Gastrocnemius medialis (tissue), 4 donors: Measurements from ENCODE around the gene LRG1. TPM values are rescaled to one million over a fixed set of nuclear protein-coding genes. Genes with fewer than 3 reads are reported as not detected.

ENCODE experiments used
- ATAC-seq, 2 donors: fragments of 150-250 bp; one replicate each; pipeline ENCODE4 v1.9.1; 2016
- DNase-seq, 2 donors: peaks; one replicate each; pipeline ENCODE4 v3.0.0-alpha.2; 2019
- H3K27ac ChIP-seq, 4 donors: fragments of 200-600 bp; sonication (generic); 1 replicate in 1 of 4; 2 replicates in 3 of 4; pipeline ENCODE4 v1.5.1; 2016 to 2018; ENCODE audit warnings: mild to moderate bottlenecking in 2 of 4, moderate library complexity in 1 of 4
- H3K27me3 ChIP-seq, 3 donors: fragments of 200-600 bp; sonication (generic) in 2 of 3; 1 replicate in 1 of 3; 2 replicates in 2 of 3; pipeline versions ENCODE4 v1.5.1 to v1.6.0; 2016 to 2019; ENCODE audit warnings: mild to moderate bottlenecking in 1 of 3, moderate library complexity in 1 of 3
- H3K36me3 ChIP-seq, 2 donors: fragments of 200-600 bp; sonication (generic) in 1 of 2; one replicate each; pipeline ENCODE4 v1.5.1; 2017 to 2018
- H3K4me1 ChIP-seq, 2 donors: fragments of 200-600 bp; sonication (generic) in 1 of 2; one replicate each; pipeline ENCODE4 v1.5.1; 2016 to 2017; ENCODE audit warnings: mild to moderate bottlenecking in 2 of 2
- H3K4me3 ChIP-seq, 4 donors: fragments of 200-600 bp; sonication (generic) in 3 of 4; 1 replicate in 1 of 4; 2 replicates in 3 of 4; pipeline ENCODE4 v1.5.1; 2016 to 2019; ENCODE audit warnings: mild to moderate bottlenecking in 2 of 4
- H3K9me3 ChIP-seq, 3 donors: fragments of 200-600 bp; sonication (generic) in 2 of 3; 1 replicate in 1 of 3; 2 replicates in 2 of 3; pipeline ENCODE4 v1.5.1; 2016 to 2019
- CTCF ChIP-seq, 5 experiments: fragments of 450-650 bp in 3 of 5; fragments of 200-600 bp in 2 of 5; sonication (generic) in 2 of 5; IDR thresholded peaks in 4 of 5; conservative IDR thresholded peaks in 1 of 5; 1 replicate in 4 of 5; 2 replicates in 1 of 5; pipeline ENCODE4 v1.5.1; 2016 to 2019; ENCODE audit warnings: antibody characterized with exemption in 5 of 5, mild to moderate bottlenecking in 3 of 5, moderate library complexity in 3 of 5
- POLR2A ChIP-seq, 2 donors: fragments of 450-650 bp; IDR thresholded peaks; one replicate each; pipeline ENCODE4 v1.6.1; 2017; ENCODE audit warnings: antibody characterized with exemption in 2 of 2, mild to moderate bottlenecking in 2 of 2, moderate library complexity in 2 of 2
- in situ Hi-C, 4 donors: fragments of 200-750 bp; cut with MboI; loops; one replicate each; pipeline versions ENCODE4 v1.15.0 to v1.8.0; 2017; ENCODE audit warnings: low sequenced_read_pairs in 4 of 4
- intact Hi-C: fragments of 100-400 bp; cut with DNase I; formaldehyde crosslinking; loops from one replicate; pipeline ENCODE4 v1.15.1; 2023; ENCODE audit warnings: low total_unique reads
- total RNA-seq, 4 donors: library from RNA; depleted of rRNA; stranded (reverse); fragments of >200 nt; gene quantifications; one replicate each; pipeline versions ENCODE4 v1.1.0 to v1.2.3, GENCODE V29; 2016

LRG1 gene
- total RNA-seq, 4 donors from 2014 or later: 0.15 to 2.7 (median 0.98) TPM; not detected in 1

- TF ChIP-seq POLR2A (IDR thresholded peaks at IDR 0.05) (no peak), CTCF (IDR thresholded peaks at IDR 0.05 in 4 of 5, conservative IDR thresholded peaks at IDR 0.05 in 1 of 5) (no peak)
- no peak overlapping the region for H3K4me3 ChIP-seq
- H3K27me3 ChIP-seq: no peaks in the 10 kb centered on the region
- H3K27ac ChIP-seq: no peak overlapping the region
- no peaks in the 10 kb centered on the region for H3K4me1 ChIP-seq
- no peak for DNase-seq
- no peak for ATAC-seq
- H3K36me3 ChIP-seq: peaks cover 0 to 62% of the 10 kb centered on the region in 2 donors
- no peaks in the 10 kb centered on the region for H3K9me3 ChIP-seq
- in situ Hi-C loops: no loop called here
- intact Hi-C loops: no loop called here
These were observed 47.3 kb downstream of the LRG1 start for GRCh38 chr19:4492337-4493103.

GRCh38 chr19:4491446-4491845, 48.4 kb downstream of the LRG1 start:
- Histone ChIP-seq H3K36me3 (peaks cover 0 to 54% of the 10 kb centered on the region in 2 donors), H3K27me3 (no peaks in the 10 kb centered on the region), H3K4me3 (no peak overlapping the region), H3K9me3 (no peaks in the 10 kb centered on the region), H3K4me1 (no peaks in the 10 kb centered on the region), H3K27ac (no peak overlapping the region)
- intact Hi-C loops: no loop called here
- ATAC-seq: no peak
- TF ChIP-seq CTCF (IDR thresholded peaks at IDR 0.05 in 4 of 5, conservative IDR thresholded peaks at IDR 0.05 in 1 of 5): no peak
- no peak for TF ChIP-seq POLR2A (IDR thresholded peaks at IDR 0.05)
- DNase-seq: no peak
- in situ Hi-C loops: no loop called here

DNA sequence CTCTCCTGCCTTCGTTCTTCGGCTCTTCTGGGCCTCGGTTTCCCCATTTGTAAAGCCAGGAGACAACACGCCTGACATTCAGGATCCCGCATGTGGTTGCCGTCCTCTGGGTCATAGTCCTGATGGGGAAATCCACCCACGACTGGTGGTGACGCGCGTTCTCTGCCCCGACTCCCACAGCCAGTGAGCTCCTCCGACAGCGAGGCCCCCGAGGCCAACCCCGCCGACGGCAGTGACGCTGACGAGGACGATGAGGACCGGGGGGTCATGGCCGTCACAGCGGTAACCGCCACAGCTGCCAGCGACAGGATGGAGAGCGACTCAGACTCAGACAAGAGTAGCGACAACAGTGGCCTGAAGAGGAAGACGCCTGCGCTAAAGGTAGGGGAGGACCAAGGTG, 51.3 kb downstream of the LRG1 start:
- TF ChIP-seq CTCF (IDR thresholded peaks at IDR 0.05 in 4 of 5, conservative IDR thresholded peaks at IDR 0.05 in 1 of 5) (no peak), POLR2A (IDR thresholded peaks at IDR 0.05) (no peak)
- no peaks in the 10 kb centered on the region for H3K4me1 ChIP-seq
- peaks cover 0 to 36% of the 10 kb centered on the region in 2 donors for H3K36me3 ChIP-seq
- intact Hi-C loops: no loop called here
- H3K4me3 ChIP-seq: no peak overlapping the region
- no peaks in the 10 kb centered on the region for H3K9me3 ChIP-seq
- H3K27ac ChIP-seq: no peak overlapping the region
- no peaks in the 10 kb centered on the region for H3K27me3 ChIP-seq
- in situ Hi-C loops: no loop called here
- DNase-seq: no peak
- no peak for ATAC-seq

DNA sequence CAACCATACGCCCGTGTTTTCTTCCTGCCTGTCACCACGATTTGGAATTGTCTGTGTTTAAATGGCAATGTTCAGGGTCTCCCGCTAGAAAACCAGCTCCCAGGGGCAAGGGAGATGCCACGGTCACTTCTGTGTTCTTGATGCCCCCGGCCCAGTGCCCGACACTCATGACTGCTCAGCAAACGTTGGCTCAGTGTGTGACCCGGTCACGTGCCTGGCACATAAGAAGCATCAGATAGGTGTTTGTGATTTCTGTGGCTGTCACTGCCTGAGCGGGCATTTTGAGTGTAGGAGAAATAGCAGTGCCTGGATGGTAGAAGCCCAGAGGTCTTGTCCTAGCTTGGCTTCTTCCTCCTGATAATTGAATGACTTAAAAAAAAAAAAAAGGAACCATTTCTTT, 52.3 kb downstream of the LRG1 start:
- intact Hi-C loops: no loop called here
- no peak overlapping the region for H3K4me3 ChIP-seq
- DNase-seq (no peak), ATAC-seq (no peak)
- no peaks in the 10 kb centered on the region for H3K9me3 ChIP-seq
- no peaks in the 10 kb centered on the region for H3K4me1 ChIP-seq
- no peak for TF ChIP-seq POLR2A (IDR thresholded peaks at IDR 0.05)
- no peak for TF ChIP-seq CTCF (IDR thresholded peaks at IDR 0.05 in 4 of 5, conservative IDR thresholded peaks at IDR 0.05 in 1 of 5)
- in situ Hi-C loops: no loop called here
- peaks cover 0 to 41% of the 10 kb centered on the region in 2 donors for H3K36me3 ChIP-seq
- no peaks in the 10 kb centered on the region for H3K27me3 ChIP-seq
- H3K27ac ChIP-seq: no peak overlapping the region

Other genes starting within 250 kb of the LRG1 start
- gene TMIGD2, start 237.6 kb downstream of the LRG1 start, total RNA-seq: not detected
- not detected for gene FSD1, start 235.4 kb downstream of the LRG1 start, total RNA-seq
- gene STAP2, start 201.2 kb downstream of the LRG1 start, total RNA-seq: 1 to 10 TPM in 2 of 4 donors, under 1 TPM in 1, not detected in 1; 0.94 to 2.1 (median 1.3) TPM
- 1 to 10 TPM; 2.7 to 3.1 (median 3.0) TPM for gene MPND, start 196.5 kb downstream of the LRG1 start, total RNA-seq
- gene SH3GL1, start 139.5 kb downstream of the LRG1 start, total RNA-seq: 10 to 100 TPM; 11.6 to 19.4 (median 15.8) TPM
- gene CHAF1A, start 137.4 kb downstream of the LRG1 start, total RNA-seq: 10 to 100 TPM in 2 of 4 donors, 1 to 10 TPM in 2; 7.3 to 15.8 (median 9.7) TPM
- 100 to 1,000 TPM in 3 of 4 donors, 10 to 100 TPM in 1; 93.8 to 230 (median 114) TPM for gene UBXN6, start 82.2 kb downstream of the LRG1 start, total RNA-seq
- gene HDGFL2, start 67.7 kb downstream of the LRG1 start, total RNA-seq: 10 to 100 TPM; 46.5 to 83.2 (median 56.1) TPM
- 100 to 1,000 TPM in 3 of 4 donors, 10 to 100 TPM in 1; 79.6 to 282 (median 152) TPM for gene PLIN4, start 21.6 kb downstream of the LRG1 start, total RNA-seq
- gene PLIN5, start 4.8 kb downstream of the LRG1 start, total RNA-seq: 100 to 1,000 TPM in 1 of 4 donors, 10 to 100 TPM in 3; 23.5 to 127 (median 52.9) TPM
- gene SEMA6B, start 19.6 kb upstream of the LRG1 start, total RNA-seq: 1 to 10 TPM; 1.4 to 3.3 (median 2.6) TPM
- gene TNFAIP8L1, start 99.5 kb upstream of the LRG1 start, total RNA-seq: 1 to 10 TPM; 1.3 to 2.9 (median 1.7) TPM
- gene MYDGF, start 130.3 kb upstream of the LRG1 start, total RNA-seq: 10 to 100 TPM in 2 of 4 donors, 1 to 10 TPM in 2; 8.0 to 12.9 (median 10.1) TPM
- gene DPP9, start 183.8 kb upstream of the LRG1 start, total RNA-seq: 100 to 1,000 TPM in 3 of 4 donors, 10 to 100 TPM in 1; 92.6 to 208 (median 148) TPM